HG03280 (cell line): ENCODE results near the gene PCK1.

Experiments
- ATAC-seq: cut with Tn5 transposase; IDR thresholded peaks from one replicate; pipeline ENCODE4 v1.9.1; 2021; ENCODE audit warnings: mild to moderate bottlenecking, moderate library complexity; ENCODE audit not compliant: unreplicated experiment

The PCK1 gene

DNA sequence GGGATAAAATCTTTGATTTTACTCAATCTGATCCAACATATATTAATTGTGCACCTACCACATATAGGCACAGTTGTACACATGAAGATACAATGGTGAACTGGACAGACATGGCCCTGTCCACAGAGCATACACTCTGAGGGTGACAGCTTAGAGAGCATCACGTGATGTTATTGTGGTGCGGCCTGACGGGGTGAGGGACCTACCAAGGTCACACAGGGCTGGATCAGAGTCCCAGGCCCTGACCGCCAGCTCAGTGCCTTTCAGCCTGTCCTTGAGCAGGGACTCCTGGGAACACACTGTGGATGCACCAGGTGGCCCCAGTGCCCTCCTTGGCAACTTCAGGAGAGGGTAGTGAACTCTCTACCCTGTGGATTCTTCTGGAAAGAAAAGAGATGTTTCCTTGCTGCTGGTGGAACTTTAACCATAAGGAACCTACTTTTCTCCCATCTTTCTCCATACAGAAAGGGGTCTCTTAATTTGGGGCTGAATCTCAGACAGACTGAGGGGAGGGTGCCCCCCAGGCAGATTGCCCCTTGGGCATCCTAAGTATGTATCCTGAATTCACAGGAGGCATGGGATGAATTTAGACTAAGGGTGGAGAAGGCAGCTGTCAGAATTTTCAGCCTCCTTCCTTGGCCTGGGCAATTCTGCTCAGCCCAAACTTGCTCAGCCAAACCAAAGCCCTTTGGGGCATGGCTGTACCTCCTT lies 26.5 kb downstream of the PCK1 start:
- no peak for ATAC-seq

DNA sequence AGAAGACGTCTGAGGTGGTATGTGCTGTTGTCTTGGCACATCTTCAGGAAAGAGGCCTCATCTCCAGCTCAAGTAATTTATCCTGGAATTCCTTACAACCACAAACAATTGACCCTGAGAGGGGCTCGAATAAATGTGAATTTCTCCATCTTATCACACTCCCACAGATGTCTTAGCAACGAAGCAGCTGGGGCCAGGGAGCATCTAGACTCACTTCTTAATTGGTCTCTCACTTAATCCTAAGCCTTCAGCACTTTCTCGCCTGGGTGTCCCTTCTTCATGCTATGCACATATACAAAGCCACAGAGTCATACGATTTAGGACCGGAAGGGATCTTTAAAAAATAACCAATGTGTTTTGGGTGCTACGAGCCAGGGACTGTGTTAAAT lies 27.1 kb downstream of the PCK1 start:
- no peak for ATAC-seq

DNA sequence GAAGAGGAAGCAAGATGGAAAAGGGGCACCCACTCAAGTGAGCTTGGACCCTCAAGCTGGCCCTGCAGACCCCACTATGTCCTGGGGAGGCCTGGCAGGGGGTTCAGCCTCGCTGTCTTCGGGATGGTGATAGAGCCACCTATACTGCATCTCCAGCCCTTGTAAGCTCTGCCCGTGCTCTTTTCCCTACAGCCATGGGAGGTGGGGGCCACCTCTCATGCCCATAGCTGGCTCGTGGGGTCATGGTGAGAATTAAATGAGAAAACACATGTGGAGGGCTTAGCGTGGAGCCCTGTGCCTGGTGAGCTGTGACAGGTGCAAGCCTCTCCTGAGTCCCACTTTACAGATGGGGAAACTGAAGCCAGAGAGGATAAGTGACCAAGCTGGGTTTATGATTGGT lies 27.7 kb downstream of the PCK1 start:
- no peak for ATAC-seq

DNA sequence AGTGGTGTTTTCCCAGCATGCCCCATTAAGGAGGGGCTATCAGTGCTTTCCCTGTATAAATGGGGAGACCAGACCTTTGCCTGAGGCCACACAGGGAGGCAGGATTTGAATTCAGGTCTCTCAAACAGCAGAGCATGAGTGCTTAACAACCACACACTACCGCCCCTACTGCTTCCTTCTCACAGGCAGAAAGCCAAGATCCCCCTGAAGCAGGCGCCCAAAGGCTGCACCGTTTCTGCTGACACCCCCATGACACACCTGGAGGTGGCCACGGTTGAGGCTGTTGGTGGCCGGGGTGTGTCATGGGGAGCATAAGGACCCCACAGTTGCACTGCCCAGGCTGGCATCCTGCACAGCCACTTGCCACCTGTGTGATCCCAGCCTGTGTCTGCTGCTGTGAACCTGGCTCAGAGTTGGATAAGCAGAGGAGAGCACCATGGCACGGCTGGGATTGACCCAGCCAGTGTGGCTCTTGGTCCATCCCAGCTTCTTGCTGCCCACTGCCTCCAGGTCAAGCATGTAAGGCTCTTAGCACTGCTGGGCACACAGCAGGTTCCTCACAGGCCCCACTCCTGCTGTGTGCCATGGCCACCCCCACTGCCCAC lies 28.3 kb downstream of the PCK1 start:
- ATAC-seq: no peak

GRCh38 chr20:57589728-57590484 lies 29.0 kb downstream of the PCK1 start:
- no peak for ATAC-seq

- ATAC-seq: no peak
Observed at GRCh38 chr20:57590485-57591288, 29.8 kb downstream of the PCK1 start.

- no peak for ATAC-seq
Observed at GRCh38 chr20:57591289-57592229, 30.6 kb downstream of the PCK1 start.

- no peak for ATAC-seq
Observed at GRCh38 chr20:57592263-57593092, 31.6 kb downstream of the PCK1 start.

DNA sequence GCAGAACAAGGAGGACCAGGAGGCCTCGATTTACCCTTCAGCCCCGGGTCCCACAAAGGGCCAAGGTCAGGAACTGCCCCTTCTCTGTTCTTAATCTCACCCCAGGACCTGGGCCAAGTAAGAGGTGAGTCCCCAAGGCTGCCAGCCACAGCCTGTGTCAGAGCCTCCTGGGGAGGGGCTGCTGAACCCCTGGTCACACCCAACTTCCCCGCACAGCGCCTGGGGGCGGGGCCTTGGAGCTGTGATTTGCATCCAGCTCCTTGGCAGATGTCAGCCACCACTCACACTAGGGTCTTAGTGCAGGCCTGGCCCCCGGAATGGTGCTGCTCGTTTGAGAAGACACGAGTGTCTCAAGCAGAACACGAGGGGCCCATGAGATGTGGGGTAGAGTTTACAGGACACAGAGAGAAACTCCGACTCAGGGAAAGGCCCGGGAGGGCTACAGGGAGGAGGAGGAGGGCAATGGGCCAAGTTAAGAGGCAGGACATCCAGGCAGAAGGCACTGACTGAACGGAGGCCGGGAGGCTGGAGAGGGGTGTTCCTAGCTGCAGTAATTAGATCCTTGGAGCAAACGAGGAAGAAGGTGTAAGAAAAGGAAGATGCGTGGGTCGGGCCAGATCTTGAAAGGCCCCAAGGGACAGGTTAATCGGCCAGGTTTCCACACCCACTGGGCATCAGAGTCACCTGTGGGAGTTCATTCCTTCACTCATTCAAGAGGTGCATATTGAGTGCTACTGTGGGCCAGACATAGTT lies 32.4 kb downstream of the PCK1 start:
- ATAC-seq: no peak

GRCh38 chr20:57594092-57594951 lies 33.4 kb downstream of the PCK1 start:
- no peak for ATAC-seq

GRCh38 chr20:57595041-57596030 lies 34.4 kb downstream of the PCK1 start:
- no peak for ATAC-seq

DNA sequence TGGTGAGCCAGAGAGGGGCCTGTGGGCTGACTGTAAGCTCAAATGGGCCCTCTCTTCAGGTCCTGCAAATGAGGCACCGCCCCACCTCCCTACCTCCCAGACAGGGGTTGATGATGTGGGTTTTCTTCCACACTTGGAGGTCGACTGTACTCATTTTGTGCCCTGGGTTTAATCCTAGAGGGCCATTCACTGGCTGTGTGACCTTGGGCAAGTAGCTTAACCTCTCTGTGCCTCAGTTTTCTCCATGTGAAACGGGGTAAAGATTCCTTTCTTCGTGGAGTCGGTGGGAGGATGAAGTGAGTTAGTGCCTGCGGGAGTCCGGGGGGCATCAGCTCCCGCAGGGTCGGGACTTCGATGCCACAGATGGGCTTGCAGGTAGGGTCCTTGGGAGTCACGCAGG lies 35.4 kb downstream of the PCK1 start:
- ATAC-seq: no peak

- no peak for ATAC-seq
Observed at GRCh38 chr20:57596998-57597939, 36.4 kb downstream of the PCK1 start.

DNA sequence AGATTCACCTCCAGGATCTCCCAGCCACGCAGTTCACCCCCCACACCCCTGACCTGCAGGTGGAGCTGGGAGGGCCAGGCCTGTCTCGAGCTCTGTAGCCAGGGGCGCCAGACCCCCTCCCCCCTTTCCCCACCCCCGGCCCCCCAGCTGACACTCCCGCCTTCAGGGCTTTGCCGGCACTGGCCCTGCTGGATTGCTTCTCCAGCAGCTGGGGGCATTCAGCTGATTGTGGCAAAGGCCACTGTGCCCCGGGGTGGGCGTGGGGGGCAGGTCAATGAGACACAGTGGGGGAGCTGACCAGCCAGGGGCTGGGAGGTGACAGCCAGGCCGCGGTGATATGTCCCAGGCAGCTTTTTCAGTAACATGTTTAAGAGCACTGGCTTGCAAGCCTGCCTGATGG lies 37.1 kb downstream of the PCK1 start:
- no peak for ATAC-seq

DNA sequence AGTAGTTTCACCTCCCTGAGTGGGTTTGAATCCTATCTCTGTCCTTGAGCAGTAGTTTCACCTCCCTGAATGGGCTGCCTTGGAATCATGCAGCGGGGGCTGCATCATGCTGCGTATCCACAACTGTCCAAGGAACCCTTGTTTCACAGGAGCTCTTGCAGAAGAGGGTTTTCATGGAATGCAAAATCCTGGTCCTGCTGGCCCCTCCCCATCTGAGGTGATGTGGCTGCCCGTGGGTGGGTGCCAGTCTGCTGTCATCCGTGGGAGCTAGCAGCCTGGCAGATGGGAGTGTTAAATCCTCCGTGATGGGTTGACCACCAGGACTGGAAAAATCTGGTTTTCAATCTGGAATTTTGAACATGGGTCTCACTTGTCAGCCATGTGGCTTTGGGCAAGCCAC lies 37.6 kb downstream of the PCK1 start:
- no peak for ATAC-seq
